Inferior parietal cortex (tissue), 1 donor: ENCODE data around the gene RAB40A.
"Not testable (repeated sequence)": the region's sequence is repeated elsewhere in the genome, so short reads cannot be mapped to it uniquely, and the experiment has no call there.

ENCODE experiments used
- DNase-seq: peaks from one replicate; pipeline ENCODE4 v3.0.0-alpha.2; 2016; ENCODE audit errors: extremely low spot score

The RAB40A gene

GRCh38 chrX:103523605-103524004 is 4.3 kb upstream of the RAB40A start:
- DNase-seq = no peak

- peak; percentile 5 for DNase-seq
These were observed 1.1 kb upstream of the RAB40A start for GRCh38 chrX:103520386-103520785.

GRCh38 chrX:103518571-103518970 is 718 bp downstream of the RAB40A start:
- DNase-seq = no peak

GRCh38 chrX:103517246-103517645 is 2.0 kb downstream of the RAB40A start:
- no peak for DNase-seq

GRCh38 chrX:103513476-103514108 is 5.7 kb downstream of the RAB40A start:
- DNase-seq = no peak

- DNase-seq = no peak
These were observed 6.2 kb downstream of the RAB40A start for GRCh38 chrX:103513067-103513466.

GRCh38 chrX:103510031-103510430 is 9.3 kb downstream of the RAB40A start:
- no peak for DNase-seq

GRCh38 chrX:103503853-103504207 is 15.5 kb downstream of the RAB40A start:
- DNase-seq = no peak

GRCh38 chrX:103503163-103503852 is 16.0 kb downstream of the RAB40A start:
- DNase-seq = no peak

GRCh38 chrX:103498786-103499185 is 20.5 kb downstream of the RAB40A start:
- no peak for DNase-seq

GRCh38 chrX:103495786-103496185 is 23.5 kb downstream of the RAB40A start:
- no peak for DNase-seq

GRCh38 chrX:103493578-103493977 is 25.7 kb downstream of the RAB40A start:
- not testable (repeated sequence) for DNase-seq

- DNase-seq = peak; percentile 18
These were observed 29.6 kb downstream of the RAB40A start for GRCh38 chrX:103489733-103490132.

GRCh38 chrX:103488794-103489193 is 30.5 kb downstream of the RAB40A start:
- no peak for DNase-seq

- DNase-seq = no peak
These were observed 31.0 kb downstream of the RAB40A start for GRCh38 chrX:103488332-103488731.

GRCh38 chrX:103483720-103484119 is 35.6 kb downstream of the RAB40A start:
- DNase-seq = no peak

GRCh38 chrX:103480526-103480925 is 38.8 kb downstream of the RAB40A start:
- peak; percentile 4 for DNase-seq

- DNase-seq = no peak
These were observed 41.8 kb downstream of the RAB40A start for GRCh38 chrX:103477496-103477895.

GRCh38 chrX:103475381-103475780 is 43.9 kb downstream of the RAB40A start:
- no peak for DNase-seq

- DNase-seq = not testable (repeated sequence)
These were observed 49.3 kb downstream of the RAB40A start for GRCh38 chrX:103469977-103470376.

- no peak for DNase-seq
These were observed 51.4 kb downstream of the RAB40A start for GRCh38 chrX:103467887-103468286.

- no peak for DNase-seq
These were observed 52.1 kb downstream of the RAB40A start for GRCh38 chrX:103467156-103467555.

- DNase-seq = peak; percentile 82
These were observed 54.5 kb downstream of the RAB40A start for GRCh38 chrX:103464774-103465117.
